ENCODE data around the gene SMIM28.

SMIM28 gene

DNA sequence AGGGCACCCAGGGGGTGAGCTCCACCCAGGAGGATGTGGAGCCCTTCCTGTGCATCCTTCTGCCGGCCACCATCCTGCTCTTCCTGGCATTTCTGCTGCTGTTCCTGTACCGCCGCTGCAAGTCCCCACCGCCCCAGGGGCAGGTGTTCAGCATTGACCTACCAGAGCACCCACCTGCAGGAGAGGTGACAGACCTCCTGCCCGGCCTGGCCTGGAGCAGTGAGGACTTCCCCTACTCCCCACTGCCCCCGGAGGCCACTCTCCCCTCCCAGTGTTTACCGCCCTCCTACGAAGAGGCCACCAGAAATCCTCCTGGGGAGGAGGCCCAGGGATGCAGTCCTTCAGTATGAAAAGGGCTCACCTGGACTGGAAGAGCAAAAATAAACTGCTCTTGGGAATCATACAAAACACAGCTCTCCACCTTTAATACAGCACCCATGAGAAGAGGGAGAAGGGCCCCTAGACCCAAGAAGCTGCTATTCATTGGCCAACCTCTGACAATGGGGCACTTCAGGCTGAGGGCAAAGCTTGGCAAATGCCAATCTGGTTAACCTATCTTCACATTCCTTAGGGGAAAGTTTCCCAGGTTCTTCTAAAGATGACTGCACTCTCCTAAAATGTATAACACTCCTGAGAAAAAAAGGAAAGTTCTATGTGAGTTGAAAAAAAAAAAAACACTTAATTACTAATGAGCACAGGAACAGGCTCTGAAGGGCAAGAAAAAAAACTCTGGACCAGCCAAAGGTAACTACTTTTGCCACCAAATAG is 5.0 kb downstream of the SMIM28 start (continued):
- TF ChIP-seq, protein P1, sequence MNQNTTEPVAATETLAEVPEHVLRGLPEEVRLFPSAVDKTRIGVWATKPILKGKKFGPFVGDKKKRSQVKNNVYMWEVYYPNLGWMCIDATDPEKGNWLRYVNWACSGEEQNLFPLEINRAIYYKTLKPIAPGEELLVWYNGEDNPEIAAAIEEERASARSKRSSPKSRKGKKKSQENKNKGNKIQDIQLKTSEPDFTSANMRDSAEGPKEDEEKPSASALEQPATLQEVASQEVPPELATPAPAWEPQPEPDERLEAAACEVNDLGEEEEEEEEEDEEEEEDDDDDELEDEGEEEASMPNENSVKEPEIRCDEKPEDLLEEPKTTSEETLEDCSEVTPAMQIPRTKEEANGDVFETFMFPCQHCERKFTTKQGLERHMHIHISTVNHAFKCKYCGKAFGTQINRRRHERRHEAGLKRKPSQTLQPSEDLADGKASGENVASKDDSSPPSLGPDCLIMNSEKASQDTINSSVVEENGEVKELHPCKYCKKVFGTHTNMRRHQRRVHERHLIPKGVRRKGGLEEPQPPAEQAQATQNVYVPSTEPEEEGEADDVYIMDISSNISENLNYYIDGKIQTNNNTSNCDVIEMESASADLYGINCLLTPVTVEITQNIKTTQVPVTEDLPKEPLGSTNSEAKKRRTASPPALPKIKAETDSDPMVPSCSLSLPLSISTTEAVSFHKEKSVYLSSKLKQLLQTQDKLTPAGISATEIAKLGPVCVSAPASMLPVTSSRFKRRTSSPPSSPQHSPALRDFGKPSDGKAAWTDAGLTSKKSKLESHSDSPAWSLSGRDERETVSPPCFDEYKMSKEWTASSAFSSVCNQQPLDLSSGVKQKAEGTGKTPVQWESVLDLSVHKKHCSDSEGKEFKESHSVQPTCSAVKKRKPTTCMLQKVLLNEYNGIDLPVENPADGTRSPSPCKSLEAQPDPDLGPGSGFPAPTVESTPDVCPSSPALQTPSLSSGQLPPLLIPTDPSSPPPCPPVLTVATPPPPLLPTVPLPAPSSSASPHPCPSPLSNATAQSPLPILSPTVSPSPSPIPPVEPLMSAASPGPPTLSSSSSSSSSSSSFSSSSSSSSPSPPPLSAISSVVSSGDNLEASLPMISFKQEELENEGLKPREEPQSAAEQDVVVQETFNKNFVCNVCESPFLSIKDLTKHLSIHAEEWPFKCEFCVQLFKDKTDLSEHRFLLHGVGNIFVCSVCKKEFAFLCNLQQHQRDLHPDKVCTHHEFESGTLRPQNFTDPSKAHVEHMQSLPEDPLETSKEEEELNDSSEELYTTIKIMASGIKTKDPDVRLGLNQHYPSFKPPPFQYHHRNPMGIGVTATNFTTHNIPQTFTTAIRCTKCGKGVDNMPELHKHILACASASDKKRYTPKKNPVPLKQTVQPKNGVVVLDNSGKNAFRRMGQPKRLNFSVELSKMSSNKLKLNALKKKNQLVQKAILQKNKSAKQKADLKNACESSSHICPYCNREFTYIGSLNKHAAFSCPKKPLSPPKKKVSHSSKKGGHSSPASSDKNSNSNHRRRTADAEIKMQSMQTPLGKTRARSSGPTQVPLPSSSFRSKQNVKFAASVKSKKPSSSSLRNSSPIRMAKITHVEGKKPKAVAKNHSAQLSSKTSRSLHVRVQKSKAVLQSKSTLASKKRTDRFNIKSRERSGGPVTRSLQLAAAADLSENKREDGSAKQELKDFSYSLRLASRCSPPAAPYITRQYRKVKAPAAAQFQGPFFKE (tag by site-specific recombination; IDR thresholded peaks at IDR 0.05; ENCODE audit: borderline replicate concordance): no peak
- TF ChIP-seq ZNF324 (tag by site-specific recombination; IDR thresholded peaks at IDR 0.05) (no peak), ZNF664 (tag by site-specific recombination; IDR thresholded peaks at IDR 0.05) (no peak), ZNF302 (tag by site-specific recombination; IDR thresholded peaks at IDR 0.05; ENCODE audit: low read depth) (no peak), HOXA7 (CRISPR knock-in tag; IDR thresholded peaks at IDR 0.05; ENCODE audit: borderline replicate concordance) (no peak), ZNF549 (tag by site-specific recombination; IDR thresholded peaks at IDR 0.05) (no peak), ZNF707 (tag by site-specific recombination; IDR thresholded peaks at IDR 0.05) (no peak), ZIC2 (tag by site-specific recombination; IDR thresholded peaks at IDR 0.05) (no peak), ZNF843 (tag by site-specific recombination; IDR thresholded peaks at IDR 0.05) (no peak)
- TF ChIP-seq, protein P2, sequence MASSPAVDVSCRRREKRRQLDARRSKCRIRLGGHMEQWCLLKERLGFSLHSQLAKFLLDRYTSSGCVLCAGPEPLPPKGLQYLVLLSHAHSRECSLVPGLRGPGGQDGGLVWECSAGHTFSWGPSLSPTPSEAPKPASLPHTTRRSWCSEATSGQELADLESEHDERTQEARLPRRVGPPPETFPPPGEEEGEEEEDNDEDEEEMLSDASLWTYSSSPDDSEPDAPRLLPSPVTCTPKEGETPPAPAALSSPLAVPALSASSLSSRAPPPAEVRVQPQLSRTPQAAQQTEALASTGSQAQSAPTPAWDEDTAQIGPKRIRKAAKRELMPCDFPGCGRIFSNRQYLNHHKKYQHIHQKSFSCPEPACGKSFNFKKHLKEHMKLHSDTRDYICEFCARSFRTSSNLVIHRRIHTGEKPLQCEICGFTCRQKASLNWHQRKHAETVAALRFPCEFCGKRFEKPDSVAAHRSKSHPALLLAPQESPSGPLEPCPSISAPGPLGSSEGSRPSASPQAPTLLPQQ (tag by site-specific recombination; IDR thresholded peaks at IDR 0.05): no peak
- TF ChIP-seq, protein P3, sequence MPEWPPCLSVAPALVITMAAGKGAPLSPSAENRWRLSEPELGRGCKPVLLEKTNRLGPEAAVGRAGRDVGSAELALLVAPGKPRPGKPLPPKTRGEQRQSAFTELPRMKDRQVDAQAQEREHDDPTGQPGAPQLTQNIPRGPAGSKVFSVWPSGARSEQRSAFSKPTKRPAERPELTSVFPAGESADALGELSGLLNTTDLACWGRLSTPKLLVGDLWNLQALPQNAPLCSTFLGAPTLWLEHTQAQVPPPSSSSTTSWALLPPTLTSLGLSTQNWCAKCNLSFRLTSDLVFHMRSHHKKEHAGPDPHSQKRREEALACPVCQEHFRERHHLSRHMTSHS (tag by site-specific recombination; IDR thresholded peaks at IDR 0.05): no peak

DNA sequence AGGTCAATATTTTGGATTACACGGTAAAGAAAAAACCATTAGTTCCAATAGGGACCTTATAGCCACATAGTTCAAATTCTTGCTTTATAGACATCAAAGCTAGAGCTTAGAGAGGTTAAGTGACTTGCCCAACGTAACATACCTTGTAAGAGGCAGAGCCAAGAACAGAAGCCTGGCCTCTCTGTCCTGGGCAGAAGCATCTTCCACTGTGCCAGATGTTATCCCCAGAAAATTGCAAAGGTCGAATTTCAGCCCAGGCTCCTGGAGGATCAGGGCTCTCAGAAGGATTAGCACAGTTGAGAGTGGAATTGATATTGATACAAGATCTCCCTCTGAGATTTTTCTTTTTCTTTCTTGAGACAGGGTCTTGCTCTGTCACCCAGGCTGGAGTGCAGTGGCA is 6.1 kb downstream of the SMIM28 start:
- Histone ChIP-seq H3K36me3 (ENCODE audit: control insufficient read depth in 2 of 2, insufficient read depth in 1 of 2, low read length in 2 of 2) (no peaks in the 10 kb centered on the region), H3K9me3 (ENCODE audit: control insufficient read depth, insufficient read depth, low read depth, low read length) (no peaks in the 10 kb centered on the region), H3K4me1 (ENCODE audit: control insufficient read depth, insufficient read depth, low read length) (no peaks in the 10 kb centered on the region), H3K27ac (ENCODE audit: extremely low read depth, low read depth, low read length) (no peak overlapping the region), H3K4me3 (ENCODE audit: low read depth, low read length) (no peak overlapping the region)
- POLR2A ChIA-PET: no interaction called here
- CTCF ChIA-PET: interaction anchor here (1.1 to 1.3 kb wide), 2 partner anchors 10 to 21 kb away, joined by 3 to 4 read pairs; partner anchors contain the start of gene HEBP2
- TF ChIP-seq ZNF133 (tag by site-specific recombination; IDR thresholded peaks at IDR 0.05) (no peak), ZNF626 (tag by site-specific recombination; IDR thresholded peaks at IDR 0.05) (no peak), ZBTB7A (tag by site-specific recombination; IDR thresholded peaks at IDR 0.05; ENCODE audit: low read depth) (no peak), ZNF510 (tag by site-specific recombination; IDR thresholded peaks at IDR 0.05; ENCODE audit: insufficient replicate concordance) (no peak), ZNF174 (tag by site-specific recombination; IDR thresholded peaks at IDR 0.05) (no peak), ZNF2 (tag by site-specific recombination; IDR thresholded peaks at IDR 0.05) (no peak), ZNF354C (tag by site-specific recombination; IDR thresholded peaks at IDR 0.05; ENCODE audit: borderline replicate concordance, low read depth) (no peak)

All from HEK293 (cell line).